GM23338 (cell line): ENCODE measurements around the gene KLHDC1. TPM values are rescaled to one million over a fixed set of nuclear protein-coding genes. Genes with fewer than 3 reads are reported as not detected.

Source experiments
- ATAC-seq: fragments of 200-7000 bp; cut with Tn5 transposase; 3 replicates; pipeline ENCODE4 v1.9.1; 2020
- DNase-seq: peaks from one replicate; pipeline ENCODE4 v3.0.0-alpha.2; 2015; ENCODE audit warnings: low spot score
- H2AFZ ChIP-seq: fragments of 200-600 bp; sonication (generic); 2 replicates; pipeline ENCODE4 v1.8.0; 2016; ENCODE audit warnings: antibody characterized with exemption, mild to moderate bottlenecking, moderate library complexity
- H3F3A ChIP-seq: fragments of 200-600 bp; sonication (generic); replicated peaks from 2 replicates; pipeline ENCODE4 v1.8.0; 2017; ENCODE audit warnings: antibody characterized with exemption, mixed run types, low read depth
- H3K27ac ChIP-seq: fragments of 200-600 bp; sonication (generic); 2 replicates; pipeline ENCODE4 v1.6.1; 2016; ENCODE audit warnings: low read depth
- H3K27me3 ChIP-seq: fragments of 200-600 bp; sonication (generic); 2 replicates; pipeline ENCODE4 v1.8.0; 2016; ENCODE audit warnings: mild to moderate bottlenecking, mixed run types, moderate library complexity; ENCODE audit not compliant: insufficient read depth
- H3K36me3 ChIP-seq: fragments of 200-600 bp; sonication (generic); 2 replicates; pipeline ENCODE4 v1.8.0; 2016; ENCODE audit warnings: mild to moderate bottlenecking; ENCODE audit not compliant: insufficient read depth
- H3K4me1 ChIP-seq: fragments of 200-600 bp; sonication (generic); 2 replicates; pipeline ENCODE4 v1.8.0; 2016; ENCODE audit warnings: mild to moderate bottlenecking, moderate library complexity; ENCODE audit not compliant: insufficient read depth
- H3K4me2 ChIP-seq: fragments of 200-600 bp; sonication (generic); 2 replicates; pipeline ENCODE4 v1.7.1; 2017; ENCODE audit warnings: mixed run types
- H3K4me3 ChIP-seq: fragments of 200-600 bp; sonication (generic); 2 replicates; pipeline ENCODE4 v1.6.1; 2016; ENCODE audit warnings: mixed run types
- H3K79me2 ChIP-seq: fragments of 200-600 bp; sonication (generic); replicated peaks from 2 replicates; pipeline ENCODE4 v1.8.0; 2017; ENCODE audit warnings: mild to moderate bottlenecking; ENCODE audit not compliant: insufficient read depth
- H3K9me2 ChIP-seq: fragments of 200-600 bp; sonication (generic); 2 replicates; pipeline ENCODE4 v1.8.0; 2017; ENCODE audit not compliant: insufficient read depth
- H4K20me1 ChIP-seq: fragments of 200-600 bp; sonication (generic); replicated peaks from 2 replicates; pipeline ENCODE4 v1.8.0; 2017; ENCODE audit warnings: mild to moderate bottlenecking; ENCODE audit not compliant: insufficient read depth
- H3K27ac Mint-ChIP-seq: 2 replicates; pipeline ENCODE4 v1.8.0; 2020; ENCODE audit warnings: inconsistent platforms, mild to moderate bottlenecking, moderate library complexity, mixed read lengths
- H3K27me3 Mint-ChIP-seq: 3 replicates; pipeline ENCODE4 v1.8.0; 2022; ENCODE audit warnings: low read depth, mild to moderate bottlenecking, moderate library complexity, mixed read lengths, inconsistent platforms; ENCODE audit not compliant: insufficient read depth, poor library complexity
- H3K36me3 Mint-ChIP-seq: 3 replicates; pipeline ENCODE4 v1.8.0; 2021; ENCODE audit warnings: low read depth, mild to moderate bottlenecking, inconsistent platforms, moderate library complexity, mixed read lengths
- H3K4me1 Mint-ChIP-seq: 3 replicates; pipeline ENCODE4 v1.8.0; 2020; ENCODE audit warnings: mild to moderate bottlenecking, inconsistent platforms, mixed read lengths
- H3K4me3 Mint-ChIP-seq: 3 replicates; pipeline ENCODE4 v1.8.0; 2021; ENCODE audit warnings: moderate library complexity, mild to moderate bottlenecking, inconsistent platforms, mixed read lengths
- H3K9me3 Mint-ChIP-seq: 3 replicates; pipeline ENCODE4 v1.8.0; 2020; ENCODE audit warnings: moderate library complexity, mild to moderate bottlenecking, inconsistent platforms, mixed read lengths
- CREB1 ChIP-seq: fragments of 250-450 bp; sonication (Bioruptor Pico); IDR thresholded peaks from 2 replicates; pipeline ENCODE4 v1.5.0; 2020; ENCODE audit warnings: low read depth, mild to moderate bottlenecking, moderate library complexity
- ETS1 ChIP-seq: IDR thresholded peaks from 2 replicates; pipeline ENCODE4 v1.6.1; 2016; ENCODE audit warnings: antibody characterized with exemption
- EZH2phosphoT487 ChIP-seq: fragments of 200-600 bp; sonication (generic); IDR thresholded peaks from one replicate; pipeline ENCODE4 v1.8.1; 2018; ENCODE audit warnings: antibody characterized with exemption; ENCODE audit not compliant: unreplicated experiment
- JUNB ChIP-seq: IDR thresholded peaks from one replicate; pipeline ENCODE4 v1.6.1; 2016; ENCODE audit warnings: antibody characterized with exemption; ENCODE audit not compliant: unreplicated experiment
- NANOG ChIP-seq: IDR thresholded peaks from 2 replicates; pipeline ENCODE4 v1.6.1; 2016; ENCODE audit warnings: antibody characterized with exemption, borderline replicate concordance
- REST ChIP-seq: IDR thresholded peaks from one replicate; pipeline ENCODE4 v1.6.1; 2018; ENCODE audit warnings: antibody characterized with exemption; ENCODE audit not compliant: unreplicated experiment
- STAT1 ChIP-seq: IDR thresholded peaks from one replicate; pipeline ENCODE4 v1.6.1; 2016; ENCODE audit warnings: antibody characterized with exemption; ENCODE audit not compliant: unreplicated experiment
- ZNF462 ChIP-seq: fragments of 250-450 bp; sonication (Bioruptor Pico); IDR thresholded peaks from 2 replicates; pipeline ENCODE4 v1.5.0; 2020; ENCODE audit warnings: mild to moderate bottlenecking, moderate library complexity
- polyA plus RNA-seq: library from polyadenylated mRNA; unstranded; fragments of >200 nt; fragmentation: Nextera tagmentation; extraction: Ambion mirVana; gene quantifications from 2 replicates; pipeline ENCODE4 v1.2.1, GENCODE V29; 2016
- total RNA-seq: library from RNA; depleted of rRNA; stranded (reverse); fragments of >200 nt; shearing (Covaris generic); gene quantifications from 2 replicates; pipeline ENCODE4 v1.2.3, GENCODE V29; 2014

Gene KLHDC1
- total and polyA plus RNA-seq, 2 experiments from 2014 or later: 4.0 TPM; not detected in 1

GRCh38 chr14:49720744-49721143 is 27.8 kb downstream of the KLHDC1 start:
- no peak for TF ChIP-seq REST
- no peak for TF ChIP-seq EZH2phosphoT487
- no peak for TF ChIP-seq JUNB
- no peak for TF ChIP-seq CREB1 (CRISPR knock-in tag)
- no peak for TF ChIP-seq ZNF462 (CRISPR knock-in tag)
- no peak for TF ChIP-seq STAT1
- TF ChIP-seq NANOG: no peak
- TF ChIP-seq ETS1: no peak
- Histone ChIP-seq H3K9me2 (no peaks in the 10 kb centered on the region), H3K4me3 (no peak overlapping the region), H3K36me3 (no peaks in the 10 kb centered on the region), H3K4me2 (no peak overlapping the region), H3K27ac (no peak overlapping the region), H3K27me3 (no peaks in the 10 kb centered on the region), H2AFZ (no peak overlapping the region), H3F3A (no peaks in the 10 kb centered on the region), H3K4me1 (no peaks in the 10 kb centered on the region), H4K20me1 (no peaks in the 10 kb centered on the region), H3K79me2 (no peaks in the 10 kb centered on the region)
- 0 out of 3 replicates have a peak, but pooled peaks cover 6% of the 10 kb centered on the region for H3K4me1 Mint-ChIP-seq
- no peak overlapping the region for H3K27ac Mint-ChIP-seq
- H3K36me3 Mint-ChIP-seq: no peaks in the 10 kb centered on the region
- no peak overlapping the region for H3K4me3 Mint-ChIP-seq
- DNase-seq: no peak
- H3K9me3 Mint-ChIP-seq: no peaks in the 10 kb centered on the region; the same call in 2 of the 3 replicates
- ATAC-seq: no peak
- peaks cover 2% of the 10 kb centered on the region for H3K27me3 Mint-ChIP-seq
